ENCODE data around the gene SPATA17.

The SPATA17 gene

GRCh38 chr1:217857061-217857460 is 225.9 kb downstream of the SPATA17 start:
- peak; percentile 94 for DNase-seq

- DNase-seq: no peak
Measured at GRCh38 chr1:217861658-217862057, 230.5 kb downstream of the SPATA17 start.

- no peak for DNase-seq
Measured at GRCh38 chr1:217867446-217867995, 236.4 kb downstream of the SPATA17 start.

GRCh38 chr1:217871955-217872354 is 240.8 kb downstream of the SPATA17 start:
- DNase-seq: no peak

GRCh38 chr1:217875229-217875628 is 244.1 kb downstream of the SPATA17 start:
- DNase-seq: no peak

GRCh38 chr1:217876401-217876800 is 245.3 kb downstream of the SPATA17 start:
- DNase-seq: no peak

- DNase-seq: no peak
Measured at GRCh38 chr1:217876896-217877295, 245.8 kb downstream of the SPATA17 start.

- no peak for DNase-seq
Measured at GRCh38 chr1:217881131-217881543, 250.0 kb downstream of the SPATA17 start.

- no peak for DNase-seq
Measured at GRCh38 chr1:217881607-217882332, 250.6 kb downstream of the SPATA17 start.

- no peak for DNase-seq
Measured at GRCh38 chr1:217885181-217885580, 254.0 kb downstream of the SPATA17 start.

- no peak for DNase-seq
Measured at GRCh38 chr1:217888328-217888727, 257.2 kb downstream of the SPATA17 start.

GRCh38 chr1:217889401-217889800 is 258.3 kb downstream of the SPATA17 start:
- DNase-seq: no peak

GRCh38 chr1:217891966-217892365 is 260.8 kb downstream of the SPATA17 start:
- DNase-seq: no peak

GRCh38 chr1:217892750-217893149 is 261.6 kb downstream of the SPATA17 start:
- DNase-seq: no peak

GRCh38 chr1:217895841-217896240 is 264.7 kb downstream of the SPATA17 start:
- DNase-seq: no peak

- peak; percentile 96 for DNase-seq
Measured at GRCh38 chr1:217896490-217896889, 265.3 kb downstream of the SPATA17 start.

- DNase-seq: peak; percentile 27
Measured at GRCh38 chr1:217897100-217897499, 266.0 kb downstream of the SPATA17 start.

GRCh38 chr1:217899614-217900013 is 268.5 kb downstream of the SPATA17 start:
- DNase-seq: no peak

GRCh38 chr1:217907504-217907903 is 276.4 kb downstream of the SPATA17 start:
- no peak for DNase-seq

GRCh38 chr1:217910203-217910602 is 279.1 kb downstream of the SPATA17 start:
- no peak for DNase-seq

- DNase-seq: no peak
Measured at GRCh38 chr1:217910791-217911320, 279.7 kb downstream of the SPATA17 start.

GRCh38 chr1:217911908-217912307 is 280.8 kb downstream of the SPATA17 start:
- DNase-seq: no peak

GRCh38 chr1:217917281-217917887 is 286.2 kb downstream of the SPATA17 start:
- DNase-seq: peak; percentile 58
